OCI-LY3 (cell line): ENCODE results near the gene FAHD2A.
"Not testable (repeated sequence)": the region's sequence is repeated elsewhere in the genome, so short reads cannot be mapped to it uniquely, and the experiment has no call there.

Experiments
- H2AFZ ChIP-seq: fragments of 200-600, 300-600 bp; shearing (Covaris generic); 2 replicates; pipeline ENCODE4 v1.6.0; 2014; ENCODE audit warnings: antibody characterized with exemption, low read depth, low read length
- H3K27ac ChIP-seq: fragments of 200-600, 300-600 bp; sonication (generic); 2 replicates; pipeline ENCODE4 v1.5.1; 2014; ENCODE audit warnings: mild to moderate bottlenecking, low read length, moderate library complexity, mixed read lengths
- H3K27me3 ChIP-seq: fragments of 200-600, 300-600 bp; sonication (generic); 2 replicates; pipeline ENCODE4 v1.6.1; 2014; ENCODE audit warnings: low read depth, low read length, mixed read lengths
- H3K36me3 ChIP-seq: fragments of 200-600, 300-600 bp; sonication (generic); replicated peaks from 2 replicates; pipeline ENCODE3; 2014; ENCODE audit warnings: low read depth, low read length, mixed read lengths
- H3K4me1 ChIP-seq: fragments of 300-600, 200-600 bp; sonication (generic); 2 replicates; pipeline ENCODE4 v1.6.1; 2014; ENCODE audit warnings: low read length, mixed read lengths
- H3K4me2 ChIP-seq: fragments of 200-600, 300-600 bp; sonication (generic); 2 replicates; pipeline ENCODE4 v1.6.1; 2014; ENCODE audit warnings: low read length, mixed read lengths
- H3K4me3 ChIP-seq: fragments of 300-600, 200-600 bp; sonication (generic); 2 replicates; pipeline ENCODE4 v1.5.1; 2014; ENCODE audit warnings: antibody characterized with exemption, mild to moderate bottlenecking, low read length, moderate library complexity
- H3K79me2 ChIP-seq: fragments of 300-600, 200-600 bp; shearing (Covaris generic); 2 replicates; pipeline ENCODE4 v1.6.1; 2014; ENCODE audit warnings: mild to moderate bottlenecking, low read length, mixed read lengths
- H3K9ac ChIP-seq: fragments of 300-600, 200-600 bp; shearing (Covaris generic); 2 replicates; pipeline ENCODE4 v1.6.0; 2014; ENCODE audit warnings: mild to moderate bottlenecking, low read length, moderate library complexity
- H3K9me3 ChIP-seq: fragments of 200-600, 300-600 bp; shearing (Covaris generic); 2 replicates; pipeline ENCODE4 v1.6.1; 2014; ENCODE audit warnings: low read length, mixed read lengths; ENCODE audit not compliant: insufficient read depth
- H4K20me1 ChIP-seq: fragments of 200-600, 300-600 bp; sonication (generic); 2 replicates; pipeline ENCODE4 v1.6.1; 2016; ENCODE audit warnings: low read length, mixed read lengths; ENCODE audit not compliant: insufficient read depth
- CTCF ChIP-seq: fragments of 200-600, 300-600 bp; sonication (generic); IDR thresholded peaks from 2 replicates; pipeline ENCODE4 v1.5.1; 2014; ENCODE audit warnings: antibody characterized with exemption, low read length, low read depth

The FAHD2A gene

GRCh38 chr2:95414015-95414594 is 11.6 kb downstream of the FAHD2A start:
- H2AFZ ChIP-seq, H3K4me3 ChIP-seq, H3K9ac ChIP-seq, H3K79me2 ChIP-seq, H3K27me3 ChIP-seq, H3K4me2 ChIP-seq, H4K20me1 ChIP-seq, H3K27ac ChIP-seq, H3K4me1 ChIP-seq, H3K9me3 ChIP-seq, H3K36me3 ChIP-seq: not testable (repeated sequence)
- TF ChIP-seq CTCF: peak; percentile 69

- not testable (repeated sequence) for H3K36me3 ChIP-seq, H3K27me3 ChIP-seq, H3K79me2 ChIP-seq, H3K4me2 ChIP-seq, H3K4me1 ChIP-seq, H3K9ac ChIP-seq, H4K20me1 ChIP-seq, H2AFZ ChIP-seq, H3K9me3 ChIP-seq, H3K4me3 ChIP-seq, H3K27ac ChIP-seq
These were observed 12.6 kb downstream of the FAHD2A start for GRCh38 chr2:95415138-95415537.

GRCh38 chr2:95415561-95415960 is 13.1 kb downstream of the FAHD2A start:
- H3K4me3 ChIP-seq, H3K4me1 ChIP-seq, H3K27ac ChIP-seq, H3K79me2 ChIP-seq, H3K27me3 ChIP-seq, H3K9me3 ChIP-seq, H3K9ac ChIP-seq, H2AFZ ChIP-seq, H3K4me2 ChIP-seq, H4K20me1 ChIP-seq, H3K36me3 ChIP-seq: not testable (repeated sequence)

GRCh38 chr2:95427196-95427867 is 24.8 kb downstream of the FAHD2A start:
- H3K79me2 ChIP-seq: not testable (repeated sequence)

GRCh38 chr2:95429748-95430467 is 27.4 kb downstream of the FAHD2A start:
- not testable (repeated sequence) for H3K27ac ChIP-seq

More at GRCh38 chr2:95427196-95427867, 24.8 kb downstream of the FAHD2A start:
- H3K9me3 ChIP-seq, H2AFZ ChIP-seq, H3K27ac ChIP-seq, H3K4me2 ChIP-seq, H3K36me3 ChIP-seq, H3K27me3 ChIP-seq, H3K4me1 ChIP-seq, H3K4me3 ChIP-seq, H4K20me1 ChIP-seq, H3K9ac ChIP-seq: not testable (repeated sequence)

GRCh38 chr2:95433373-95433772 is 30.9 kb downstream of the FAHD2A start:
- not testable (repeated sequence) for H3K79me2 ChIP-seq, H2AFZ ChIP-seq, H3K36me3 ChIP-seq, H3K27me3 ChIP-seq, H3K9ac ChIP-seq, H4K20me1 ChIP-seq, H3K4me1 ChIP-seq, H3K9me3 ChIP-seq, H3K4me2 ChIP-seq, H3K4me3 ChIP-seq, H3K27ac ChIP-seq

More at GRCh38 chr2:95429748-95430467, 27.4 kb downstream of the FAHD2A start:
- H4K20me1 ChIP-seq, H3K4me2 ChIP-seq, H3K27me3 ChIP-seq, H3K4me3 ChIP-seq, H3K4me1 ChIP-seq, H3K36me3 ChIP-seq, H3K9ac ChIP-seq, H3K79me2 ChIP-seq, H3K9me3 ChIP-seq, H2AFZ ChIP-seq: not testable (repeated sequence)

GRCh38 chr2:95433973-95434372 is 31.5 kb downstream of the FAHD2A start:
- H2AFZ ChIP-seq: not testable (repeated sequence)

GRCh38 chr2:95434507-95435076 is 32.1 kb downstream of the FAHD2A start:
- H3K27ac ChIP-seq, H3K4me1 ChIP-seq, H3K4me3 ChIP-seq, H3K36me3 ChIP-seq, H3K9ac ChIP-seq, H3K9me3 ChIP-seq, H3K79me2 ChIP-seq, H4K20me1 ChIP-seq, H3K27me3 ChIP-seq, H2AFZ ChIP-seq, H3K4me2 ChIP-seq: not testable (repeated sequence)

More at GRCh38 chr2:95433973-95434372, 31.5 kb downstream of the FAHD2A start:
- H3K4me2 ChIP-seq, H3K36me3 ChIP-seq, H3K27ac ChIP-seq, H3K27me3 ChIP-seq, H3K9me3 ChIP-seq, H4K20me1 ChIP-seq, H3K9ac ChIP-seq, H3K4me1 ChIP-seq, H3K4me3 ChIP-seq, H3K79me2 ChIP-seq: not testable (repeated sequence)
